GM21529 (cell line): Measurements from ENCODE around the gene TLDC2.

ENCODE experiments used
- ATAC-seq: cut with Tn5 transposase; IDR thresholded peaks from one replicate; pipeline ENCODE4 v1.9.1; 2021; ENCODE audit not compliant: unreplicated experiment

The TLDC2 gene

GRCh38 chr20:36849333-36850065 lies 26.4 kb upstream of the TLDC2 start:
- no peak for ATAC-seq

DNA sequence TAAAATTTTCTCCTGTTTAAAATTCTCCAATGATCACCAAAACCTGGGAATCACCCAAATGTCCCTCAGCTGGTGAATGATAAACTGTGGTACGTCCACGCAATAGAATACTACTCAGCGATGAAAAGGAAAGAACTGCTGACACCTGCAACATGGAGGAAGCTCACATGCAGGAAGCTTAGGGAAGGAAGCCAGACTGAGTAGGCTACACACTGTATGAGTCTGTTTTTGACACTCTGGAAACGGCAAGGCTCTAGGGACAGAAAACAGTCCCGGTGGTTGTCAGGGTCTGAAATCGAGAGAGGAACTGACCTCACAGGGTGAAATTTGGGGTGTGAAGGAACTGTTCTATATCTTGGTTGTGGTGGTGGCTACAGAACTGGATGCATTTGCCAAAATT lies 25.2 kb upstream of the TLDC2 start:
- ATAC-seq = no peak

DNA sequence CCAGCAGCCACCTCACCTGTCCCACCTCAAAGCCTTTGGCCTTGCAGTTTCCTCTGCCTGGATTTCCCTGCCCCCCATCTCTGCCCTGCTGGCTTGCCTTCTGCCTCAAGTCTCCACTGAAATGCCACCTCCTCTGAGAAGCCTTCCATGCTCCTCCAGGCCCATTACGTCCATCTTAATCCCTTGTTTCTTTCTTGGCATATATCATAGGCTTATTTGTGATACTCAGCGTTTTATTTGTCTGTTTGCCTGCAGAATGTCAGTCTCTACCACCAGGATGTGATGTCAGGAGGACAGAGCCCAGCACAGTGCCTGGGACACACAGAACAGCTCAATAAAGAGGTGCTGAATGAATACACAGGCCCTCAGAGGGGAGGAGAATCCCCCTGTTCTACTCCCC lies 24.4 kb upstream of the TLDC2 start:
- ATAC-seq = no peak

GRCh38 chr20:36852187-36852586 lies 23.8 kb upstream of the TLDC2 start:
- ATAC-seq = no peak

DNA sequence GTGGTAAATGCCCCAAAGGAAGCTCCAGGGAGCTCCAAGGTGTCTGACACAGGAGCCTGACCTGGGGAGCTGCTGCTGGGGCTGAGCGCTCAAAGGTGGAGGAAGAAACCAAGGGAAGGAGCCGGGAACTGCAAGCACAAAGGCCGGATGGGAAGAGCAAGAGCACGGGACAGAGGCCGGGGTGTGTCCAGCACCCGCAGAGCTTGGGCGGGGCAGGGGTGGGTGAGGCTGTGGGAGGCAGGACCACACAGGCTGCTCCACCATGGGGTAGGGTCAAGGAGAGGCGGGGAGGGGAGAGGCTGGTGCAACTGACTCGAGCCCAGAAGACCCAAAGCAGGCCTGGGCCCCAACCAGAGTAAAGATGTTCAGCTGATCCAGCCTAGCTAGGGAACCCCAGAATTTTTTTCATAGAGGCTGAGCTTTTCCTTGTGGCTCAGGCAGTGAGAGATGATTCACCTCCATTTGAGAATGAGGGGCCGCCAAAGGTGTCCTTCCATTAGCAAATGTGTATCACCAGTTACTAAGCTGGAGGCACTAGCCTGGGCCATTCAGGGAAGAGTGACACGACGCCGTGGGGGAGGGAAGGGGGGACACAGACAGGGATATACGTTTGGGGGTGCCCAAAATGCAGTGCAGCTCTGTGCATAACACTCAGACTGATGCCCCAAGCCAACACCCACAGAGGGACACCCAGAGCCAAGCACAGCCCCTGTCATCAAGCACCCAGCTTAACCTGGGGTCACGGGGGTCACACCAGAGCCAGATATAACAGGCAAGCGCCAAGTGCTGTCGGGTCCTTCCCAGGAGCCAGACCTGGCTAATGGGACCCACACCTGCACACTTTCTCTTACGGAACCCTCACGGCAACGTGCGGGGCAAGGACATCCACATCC lies 21.3 kb upstream of the TLDC2 start:
- no peak for ATAC-seq

DNA sequence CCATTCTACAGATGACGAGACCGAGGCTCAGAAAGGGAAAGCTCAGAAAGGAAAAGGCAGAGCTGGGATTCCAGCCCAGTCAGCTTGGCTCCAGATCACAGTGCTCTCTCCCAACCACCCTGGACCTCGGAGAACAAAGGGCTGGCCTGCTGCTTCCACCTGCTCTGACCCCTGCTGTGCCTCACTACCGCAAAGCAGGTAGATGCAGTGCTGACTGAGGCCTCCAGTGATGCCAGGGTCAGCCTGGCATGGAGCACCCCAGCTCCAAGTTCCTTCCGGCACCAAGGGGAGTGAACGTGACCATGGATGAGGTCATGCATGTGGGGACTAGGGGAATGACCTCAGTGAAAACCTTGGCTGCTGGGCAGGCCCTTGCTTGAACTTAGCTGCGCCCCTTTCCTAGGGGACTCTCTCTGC lies 20.7 kb upstream of the TLDC2 start:
- no peak for ATAC-seq

- ATAC-seq = no peak
Observed at GRCh38 chr20:36856195-36856594, 19.7 kb upstream of the TLDC2 start.

DNA sequence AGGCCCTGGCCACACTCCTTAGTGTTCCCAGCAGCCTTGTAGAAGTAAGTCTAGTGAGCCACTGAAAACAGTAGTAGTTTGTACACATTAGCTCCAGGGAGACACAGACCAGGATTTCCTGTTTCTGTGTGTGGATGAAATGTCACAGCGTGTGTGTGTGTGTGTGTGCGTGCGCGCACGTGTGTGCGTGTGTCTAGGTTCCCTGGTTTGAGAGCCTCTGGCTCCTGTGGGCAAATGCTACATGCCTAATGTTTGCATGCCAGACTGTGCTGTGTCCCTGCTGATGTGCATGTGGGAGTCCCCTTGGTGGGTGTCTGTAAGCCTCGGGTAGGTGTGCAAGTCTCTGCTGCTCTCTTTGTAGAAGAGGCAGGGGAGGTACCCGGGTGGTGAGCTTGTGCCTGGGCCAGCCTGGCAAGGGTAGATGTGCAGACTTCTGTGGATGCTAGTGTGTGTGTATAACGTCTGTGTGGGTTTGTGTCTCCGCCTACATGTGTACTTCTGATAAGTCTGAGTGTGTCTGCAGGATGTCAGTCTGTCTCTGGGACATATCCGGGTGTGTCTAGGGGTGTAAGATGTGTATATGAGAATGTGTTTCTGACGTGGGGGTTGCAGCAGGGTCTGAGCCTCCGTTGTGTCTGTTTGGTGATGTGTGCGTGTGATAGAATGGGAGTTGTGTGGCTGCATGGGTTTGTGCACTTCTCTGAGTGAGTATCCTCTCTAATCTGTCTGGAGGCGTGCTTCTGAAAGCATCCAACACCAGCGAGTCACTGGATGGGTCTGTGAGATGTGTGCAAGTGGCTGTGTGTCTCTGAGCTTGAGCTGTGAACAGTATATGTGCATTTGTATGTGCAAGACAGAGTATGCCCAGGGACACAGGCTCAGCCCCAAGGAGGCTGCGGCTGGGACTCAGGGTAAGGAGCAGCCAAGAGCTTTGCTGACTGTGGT lies 19.0 kb upstream of the TLDC2 start:
- ATAC-seq = no peak

GRCh38 chr20:36859282-36859555 lies 16.7 kb upstream of the TLDC2 start:
- ATAC-seq = no peak

DNA sequence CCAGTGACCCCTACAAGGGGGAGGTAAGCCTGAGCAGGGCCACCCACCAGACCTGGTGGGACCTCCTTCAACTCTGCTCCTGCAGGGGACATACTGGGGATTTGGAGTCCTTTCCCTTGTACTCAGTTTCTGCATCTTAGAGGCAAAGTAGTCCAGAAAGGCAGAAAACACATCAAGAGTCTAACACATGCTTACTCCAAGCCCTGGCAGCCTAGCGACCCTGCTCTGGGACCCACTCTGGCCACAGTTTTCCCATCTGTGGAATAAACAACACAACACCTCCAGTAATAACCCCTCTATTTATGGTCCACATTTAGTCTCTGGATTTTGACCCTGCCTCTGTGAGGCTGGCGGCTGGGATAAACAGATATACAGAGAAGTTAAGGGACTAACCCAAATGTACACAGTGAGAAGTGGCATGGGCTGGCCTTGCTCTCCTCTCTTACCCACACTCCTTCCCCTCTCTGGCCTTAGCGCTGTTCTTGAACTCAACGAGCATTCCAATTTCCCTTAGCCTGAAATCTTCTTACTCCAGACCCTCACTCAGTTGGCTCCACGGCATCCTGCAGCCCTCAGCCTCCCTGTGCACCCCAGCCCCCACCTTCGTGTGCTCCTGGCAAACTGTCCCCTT lies 16.1 kb upstream of the TLDC2 start:
- no peak for ATAC-seq

DNA sequence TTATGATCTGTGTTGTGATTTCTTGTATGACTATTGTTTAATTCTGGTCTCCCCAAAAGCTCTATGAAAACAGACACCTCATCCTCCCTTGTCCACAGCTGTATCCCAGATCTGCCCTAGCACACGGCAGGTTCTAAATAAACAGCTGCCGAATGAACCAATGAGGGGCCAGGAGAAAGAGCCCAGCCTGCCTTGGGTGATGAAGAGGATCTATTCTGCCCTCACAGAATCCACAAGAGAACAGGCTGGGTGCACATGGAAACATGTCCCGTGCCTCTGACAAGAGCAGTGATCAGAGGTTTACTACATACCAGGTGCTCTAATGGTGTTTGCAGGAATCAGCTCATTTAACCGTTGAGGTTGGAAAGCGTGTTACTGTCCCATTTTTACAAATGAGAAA lies 15.6 kb upstream of the TLDC2 start:
- no peak for ATAC-seq

DNA sequence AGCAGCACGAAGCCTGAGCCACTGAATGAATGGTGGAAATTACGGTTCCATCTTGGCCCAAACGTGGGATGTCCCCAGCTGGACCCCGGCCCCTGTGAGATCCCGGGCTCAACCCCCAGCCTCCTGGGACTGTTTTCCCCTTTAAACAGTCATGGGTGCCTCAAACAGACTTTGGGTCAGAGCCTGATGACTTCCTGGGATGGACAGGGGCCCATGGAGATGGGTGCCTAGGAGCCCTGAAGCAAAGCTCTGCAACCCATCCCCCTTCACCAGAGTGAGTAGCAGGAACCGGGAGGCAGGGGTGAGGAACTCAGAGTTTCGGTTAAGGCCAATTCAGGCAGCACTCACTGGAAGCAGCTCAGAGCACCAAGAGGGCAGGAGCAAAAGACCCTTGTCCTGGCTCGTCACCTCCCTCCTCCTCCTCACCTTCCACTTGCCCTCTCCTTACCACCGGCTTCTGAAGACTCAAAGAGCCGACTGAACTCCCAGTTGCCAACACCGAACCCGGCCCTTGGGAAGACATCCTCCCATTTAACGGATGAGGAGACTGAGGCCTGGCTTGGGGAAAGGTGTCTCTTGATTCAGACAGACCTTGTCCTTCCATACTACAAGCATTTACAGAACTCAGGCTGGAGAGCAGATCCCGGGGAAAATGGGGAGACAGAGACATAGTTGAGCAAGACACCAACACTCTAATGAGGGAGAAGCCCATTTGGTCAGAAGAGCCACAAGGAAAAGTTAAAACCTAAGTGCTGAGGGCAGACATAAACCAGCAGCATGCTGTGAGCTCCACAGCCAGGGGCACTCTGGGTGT lies 14.9 kb upstream of the TLDC2 start:
- ATAC-seq = no peak

GRCh38 chr20:36861625-36861874 lies 14.4 kb upstream of the TLDC2 start:
- ATAC-seq = no peak

- no peak for ATAC-seq
Observed at GRCh38 chr20:36861875-36862801, 13.8 kb upstream of the TLDC2 start.

- peak; percentile 16 for ATAC-seq
Observed at GRCh38 chr20:36862857-36863668, 12.9 kb upstream of the TLDC2 start.

DNA sequence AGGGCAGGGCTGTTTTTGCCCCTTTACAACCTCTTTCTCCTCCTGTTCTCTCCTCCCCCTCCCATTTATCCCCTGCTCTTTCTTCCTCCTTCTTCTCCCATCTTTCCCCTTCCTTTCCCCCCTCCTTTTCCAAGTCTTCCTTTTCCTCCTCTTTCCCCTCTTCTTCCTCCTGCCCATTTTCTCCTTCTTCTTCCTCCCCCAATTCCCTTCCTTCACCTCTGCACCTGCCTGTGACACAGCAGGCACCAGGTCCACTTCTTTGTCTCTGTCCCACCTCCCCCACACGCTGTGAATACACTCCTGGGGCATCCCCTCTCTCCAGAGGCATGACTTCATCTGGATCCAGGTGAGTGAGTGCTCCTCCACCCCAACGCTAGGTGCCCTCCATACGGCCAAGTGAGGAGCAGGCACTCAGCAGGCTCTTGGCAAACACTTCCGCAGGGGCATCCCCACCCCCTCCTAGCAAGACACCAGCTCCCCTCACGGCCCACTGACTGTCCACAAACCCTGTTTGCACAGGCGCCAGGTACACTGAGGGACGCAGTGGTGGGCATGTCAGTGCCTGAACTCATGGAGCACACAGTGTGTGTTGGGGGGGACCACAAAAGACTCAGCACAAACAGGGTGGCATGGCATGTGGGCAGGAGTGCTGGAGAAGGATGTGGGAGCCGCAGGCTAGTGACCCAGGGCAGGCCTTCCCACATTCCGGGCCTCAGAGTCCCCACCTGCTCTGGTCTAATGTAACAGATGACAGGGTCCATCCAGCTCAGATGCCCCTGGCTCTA lies 10.7 kb upstream of the TLDC2 start:
- ATAC-seq = no peak

- ATAC-seq = no peak
Observed at GRCh38 chr20:36865861-36866149, 10.1 kb upstream of the TLDC2 start.

GRCh38 chr20:36866164-36866563 lies 9.8 kb upstream of the TLDC2 start:
- no peak for ATAC-seq
